Transverse colon (tissue), 3 donors: ENCODE measurements around the gene TEAD3.

Source experiments
- CTCF ChIP-seq, 5 experiments: fragments of 200-600 bp in 3 of 5; fragments of 450-650 bp in 2 of 5; sonication (generic) in 3 of 5; IDR thresholded peaks; 1 replicate in 2 of 5; 2 replicates in 3 of 5; pipeline ENCODE4 v1.5.1; 2016 to 2017; ENCODE audit warnings: antibody characterized with exemption in 5 of 5, inconsistent platforms in 3 of 5, mild to moderate bottlenecking in 2 of 5, moderate library complexity in 1 of 5
- EP300 ChIP-seq: sonication (generic); formaldehyde crosslinking; IDR thresholded peaks from one replicate; pipeline ENCODE4 v1.6.1; 2017; ENCODE audit warnings: antibody characterized with exemption, low read depth
- POLR2A ChIP-seq: fragments of 450-650 bp; IDR thresholded peaks from one replicate; pipeline ENCODE4 v1.6.1; 2016; ENCODE audit warnings: antibody characterized with exemption, mild to moderate bottlenecking, moderate library complexity

DNA sequence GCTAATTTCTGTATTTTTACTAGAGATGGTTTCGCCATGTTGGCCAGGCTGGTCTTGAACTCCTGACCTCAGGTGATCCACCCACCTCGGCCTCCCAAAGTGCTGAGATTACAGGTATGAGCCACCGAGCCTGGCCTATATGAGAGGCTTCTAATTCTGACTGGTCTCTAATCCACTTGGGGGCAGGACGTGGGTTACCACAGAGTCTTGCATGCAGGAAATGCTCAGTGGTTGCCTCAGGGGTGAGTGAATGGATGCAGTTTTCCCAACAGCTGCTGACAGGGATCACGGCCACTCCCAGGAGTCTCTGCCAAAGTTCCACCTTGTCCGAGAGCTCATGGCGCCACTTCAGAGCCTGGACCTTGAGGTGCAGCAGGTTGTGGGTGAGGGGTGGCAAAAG is 51.2 kb downstream of the TEAD3 start:
- TF ChIP-seq CTCF (IDR thresholded peaks at IDR 0.05): no peak
- TF ChIP-seq POLR2A: no peak
- no peak for TF ChIP-seq EP300
